SK-N-MC (cell line): ENCODE measurements around the gene DEFB128.

Source experiments
- EZH2 ChIP-seq: fragments of 200-600 bp; sonication (generic); IDR thresholded peaks from one replicate; pipeline ENCODE4 v1.6.1; 2017; ENCODE audit warnings: antibody characterized with exemption
- FOXP2 ChIP-seq: optimal IDR thresholded peaks from 2 replicates; pipeline ENCODE3; 2011; ENCODE audit warnings: mild to moderate bottlenecking, moderate library complexity; ENCODE audit not compliant: insufficient read depth; ENCODE audit errors: extremely low read length, control extremely low read depth
- POLR2AphosphoS5 ChIP-seq: IDR thresholded peaks from 2 replicates; pipeline ENCODE4 v1.6.1; 2012; ENCODE audit warnings: mild to moderate bottlenecking, low read depth, low read length, borderline replicate concordance

DNA sequence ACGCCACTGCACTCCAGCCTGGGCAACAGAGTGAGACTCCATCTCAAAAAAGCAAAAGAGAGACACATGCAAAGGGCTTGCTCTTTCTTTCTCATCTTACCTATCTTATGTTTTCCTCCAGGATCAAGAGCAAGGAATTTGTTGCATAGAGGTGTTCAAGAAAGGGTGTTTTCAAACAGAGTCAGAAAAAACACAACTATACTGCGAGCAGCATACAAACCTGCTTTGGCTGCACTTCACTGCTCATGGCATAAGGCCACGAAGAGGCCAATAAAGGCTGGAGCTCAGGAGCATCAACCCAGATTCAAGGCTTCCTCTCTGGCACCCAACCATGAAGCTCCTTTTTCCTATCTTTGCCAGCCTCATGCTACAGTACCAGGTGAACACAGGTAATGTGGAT lies 37.4 kb upstream of the DEFB128 start, which contains the start of gene DEFB129:
- TF ChIP-seq EZH2 (no peak), POLR2AphosphoS5 (no peak), FOXP2 (no peak)
